Measurements from ENCODE around the gene SMARCC1. TPM values are rescaled to one million over a fixed set of nuclear protein-coding genes. Genes with fewer than 3 reads are reported as not detected.

SMARCC1 gene
- total RNA-seq, 1 experiment from 2014 or later = 37.9 TPM

GRCh38 chr3:47578119-47578632 is 203.5 kb downstream of the SMARCC1 start:
- H3K27ac ChIP-seq = no peak overlapping the region
- no peaks in the 10 kb centered on the region for H3K9me3 ChIP-seq (replicated peaks)
- no peaks in the 10 kb centered on the region for H3K36me3 ChIP-seq
- H3K4me1 ChIP-seq (replicated peaks) = peaks cover 15% of the 10 kb centered on the region
- peak overlapping the region; percentile 37 for H3K4me3 ChIP-seq
- no peak for DNase-seq (ENCODE audit: low read depth in 1 of 2, low spot score in 2 of 2)
- H3K27me3 ChIP-seq (replicated peaks) = peaks cover 22% of the 10 kb centered on the region

- peak overlapping the region; percentile 37 for H3K4me3 ChIP-seq
- H3K27me3 ChIP-seq (replicated peaks) = peaks cover 22% of the 10 kb centered on the region
- no peaks in the 10 kb centered on the region for H3K36me3 ChIP-seq
- peaks cover 15% of the 10 kb centered on the region for H3K4me1 ChIP-seq (replicated peaks)
- no peaks in the 10 kb centered on the region for H3K9me3 ChIP-seq (replicated peaks)
- no peak overlapping the region for H3K27ac ChIP-seq
- no peak for DNase-seq (ENCODE audit: low read depth in 1 of 2, low spot score in 2 of 2)
Observed at GRCh38 chr3:47577583-47578118, 204.0 kb downstream of the SMARCC1 start.

- Histone ChIP-seq H3K27me3 (replicated peaks) (peaks cover 10% of the 10 kb centered on the region; the same call in 1 of the 2 replicates), H3K36me3 (no peaks in the 10 kb centered on the region), H3K9me3 (replicated peaks) (no peaks in the 10 kb centered on the region), H3K27ac (no peak overlapping the region), H3K4me3 (no peak overlapping the region), H3K4me1 (replicated peaks) (peaks cover 10% of the 10 kb centered on the region)
- no peak for DNase-seq (ENCODE audit: low read depth in 1 of 2, low spot score in 2 of 2)
Observed at GRCh38 chr3:47573190-47574172, 208.2 kb downstream of the SMARCC1 start.

GRCh38 chr3:47571391-47572175 is 210.1 kb downstream of the SMARCC1 start:
- no peaks in the 10 kb centered on the region for H3K9me3 ChIP-seq (replicated peaks)
- H3K4me3 ChIP-seq = no peak overlapping the region
- H3K27ac ChIP-seq = no peak overlapping the region
- H3K4me1 ChIP-seq (replicated peaks) = no peaks in the 10 kb centered on the region
- H3K36me3 ChIP-seq = no peaks in the 10 kb centered on the region
- no peak for DNase-seq (ENCODE audit: low read depth in 1 of 2, low spot score in 2 of 2)
- 0 out of 2 replicates have a peak, but pooled peaks cover 3% of the 10 kb centered on the region for H3K27me3 ChIP-seq (replicated peaks)

- DNase-seq (ENCODE audit: low read depth in 1 of 2, low spot score in 2 of 2) = no peak
- Histone ChIP-seq H3K4me3 (no peak overlapping the region), H3K27me3 (replicated peaks) (0 out of 2 replicates have a peak, but pooled peaks cover 3% of the 10 kb centered on the region), H3K36me3 (no peaks in the 10 kb centered on the region), H3K27ac (no peak overlapping the region), H3K9me3 (replicated peaks) (no peaks in the 10 kb centered on the region), H3K4me1 (replicated peaks) (no peaks in the 10 kb centered on the region)
Observed at GRCh38 chr3:47568901-47569300, 212.8 kb downstream of the SMARCC1 start.

- Histone ChIP-seq H3K9me3 (replicated peaks) (no peaks in the 10 kb centered on the region), H3K4me1 (replicated peaks) (no peaks in the 10 kb centered on the region), H3K36me3 (no peaks in the 10 kb centered on the region), H3K27ac (no peak overlapping the region), H3K4me3 (no peak overlapping the region), H3K27me3 (replicated peaks) (no peaks in the 10 kb centered on the region)
- DNase-seq (ENCODE audit: low read depth in 1 of 2, low spot score in 2 of 2) = no peak
Observed at GRCh38 chr3:47567149-47567548, 214.5 kb downstream of the SMARCC1 start.

GRCh38 chr3:47566667-47567066 is 215.0 kb downstream of the SMARCC1 start:
- Histone ChIP-seq H3K36me3 (no peaks in the 10 kb centered on the region), H3K4me3 (no peak overlapping the region)
- DNase-seq (ENCODE audit: low read depth in 1 of 2, low spot score in 2 of 2) = no peak

GRCh38 chr3:47565734-47566550 is 215.8 kb downstream of the SMARCC1 start:
- H3K4me3 ChIP-seq = no peak overlapping the region
- H3K9me3 ChIP-seq (replicated peaks) = no peaks in the 10 kb centered on the region
- DNase-seq (ENCODE audit: low read depth in 1 of 2, low spot score in 2 of 2) = no peak
- H3K36me3 ChIP-seq = no peaks in the 10 kb centered on the region
- no peaks in the 10 kb centered on the region for H3K4me1 ChIP-seq (replicated peaks)
- H3K27ac ChIP-seq = no peak overlapping the region
- H3K27me3 ChIP-seq (replicated peaks) = no peaks in the 10 kb centered on the region

More at GRCh38 chr3:47566667-47567066, 215.0 kb downstream of the SMARCC1 start:
- Histone ChIP-seq H3K9me3 (replicated peaks) (no peaks in the 10 kb centered on the region), H3K27ac (no peak overlapping the region), H3K27me3 (replicated peaks) (no peaks in the 10 kb centered on the region), H3K4me1 (replicated peaks) (no peaks in the 10 kb centered on the region)

- no peak overlapping the region for H3K27ac ChIP-seq
- DNase-seq (ENCODE audit: low read depth in 1 of 2, low spot score in 2 of 2) = no peak
- H3K9me3 ChIP-seq (replicated peaks) = no peaks in the 10 kb centered on the region
- H3K4me1 ChIP-seq (replicated peaks) = no peaks in the 10 kb centered on the region
- H3K36me3 ChIP-seq = no peaks in the 10 kb centered on the region
- H3K27me3 ChIP-seq (replicated peaks) = no peaks in the 10 kb centered on the region
- no peak overlapping the region for H3K4me3 ChIP-seq
Observed at GRCh38 chr3:47556351-47556750, 225.3 kb downstream of the SMARCC1 start.

- DNase-seq (ENCODE audit: low read depth in 1 of 2, low spot score in 2 of 2) = no peak
- no peak overlapping the region for H3K4me3 ChIP-seq
Observed at GRCh38 chr3:47554335-47554734, 227.4 kb downstream of the SMARCC1 start.

GRCh38 chr3:47553407-47553806 is 228.3 kb downstream of the SMARCC1 start:
- Histone ChIP-seq H3K9me3 (replicated peaks) (no peaks in the 10 kb centered on the region), H3K27ac (no peak overlapping the region), H3K4me1 (replicated peaks) (no peaks in the 10 kb centered on the region), H3K4me3 (no peak overlapping the region), H3K27me3 (replicated peaks) (no peaks in the 10 kb centered on the region), H3K36me3 (no peaks in the 10 kb centered on the region)
- DNase-seq (ENCODE audit: low read depth in 1 of 2, low spot score in 2 of 2) = no peak

More at GRCh38 chr3:47554335-47554734, 227.4 kb downstream of the SMARCC1 start:
- Histone ChIP-seq H3K36me3 (no peaks in the 10 kb centered on the region), H3K27me3 (replicated peaks) (no peaks in the 10 kb centered on the region), H3K4me1 (replicated peaks) (no peaks in the 10 kb centered on the region), H3K9me3 (replicated peaks) (no peaks in the 10 kb centered on the region), H3K27ac (no peak overlapping the region)

GRCh38 chr3:47542471-47543173 is 239.1 kb downstream of the SMARCC1 start:
- Histone ChIP-seq H3K4me1 (replicated peaks) (no peaks in the 10 kb centered on the region), H3K4me3 (no peak overlapping the region), H3K27ac (no peak overlapping the region), H3K36me3 (no peaks in the 10 kb centered on the region), H3K27me3 (replicated peaks) (no peaks in the 10 kb centered on the region; the same call in 1 of the 2 replicates), H3K9me3 (replicated peaks) (no peaks in the 10 kb centered on the region)
- no peak for DNase-seq (ENCODE audit: low read depth in 1 of 2, low spot score in 2 of 2)
